Esophagus muscularis mucosa (tissue), 4 donors: Measurements from ENCODE around the gene MLANA. TPM values are rescaled to one million over a fixed set of nuclear protein-coding genes. Genes with fewer than 3 reads are reported as not detected.

Experiments used
- DNase-seq: peaks from one replicate; pipeline ENCODE4 v3.0.0-alpha.2; 2017; ENCODE audit errors: extremely low spot score
- H3K27ac ChIP-seq, 4 donors: fragments of 200-600 bp; sonication (generic); replicated peaks in 1 of 4; 1 replicate in 3 of 4; 2 replicates in 1 of 4; pipeline ENCODE4 v1.5.1; 2016 to 2019; ENCODE audit warnings: mild to moderate bottlenecking in 1 of 4
- H3K27me3 ChIP-seq, 4 donors: fragments of 200-600 bp; sonication (generic); one replicate each; pipeline versions ENCODE4 v1.5.1 to v1.6.0; 2016 to 2019
- H3K36me3 ChIP-seq, 4 donors: fragments of 200-600 bp; sonication (generic); one replicate each; pipeline ENCODE4 v1.5.1; 2016 to 2019
- H3K4me1 ChIP-seq, 4 donors: fragments of 200-600 bp; sonication (generic); one replicate each; pipeline ENCODE4 v1.5.1; 2016 to 2019
- H3K4me3 ChIP-seq, 4 donors: fragments of 200-600 bp; sonication (generic); 1 replicate in 2 of 4; 2 replicates in 2 of 4; pipeline ENCODE4 v1.5.1; 2016 to 2019; ENCODE audit warnings: mild to moderate bottlenecking in 4 of 4, moderate library complexity in 1 of 4
- H3K9me3 ChIP-seq, 4 donors: fragments of 200-600 bp; sonication (generic); 1 replicate in 3 of 4; 2 replicates in 1 of 4; pipeline ENCODE4 v1.5.1; 2016 to 2019
- CTCF ChIP-seq, 3 experiments: fragments of 200-600 bp in 2 of 3; fragments of 450-650 bp in 1 of 3; sonication (generic) in 2 of 3; IDR thresholded peaks; one replicate each; pipeline ENCODE4 v1.5.1; 2017 to 2019; ENCODE audit warnings: antibody characterized with exemption in 3 of 3, mild to moderate bottlenecking in 2 of 3, moderate library complexity in 1 of 3
- EP300 ChIP-seq: sonication (generic); formaldehyde crosslinking; IDR thresholded peaks from one replicate; pipeline ENCODE4 v1.6.1; 2017; ENCODE audit warnings: antibody characterized with exemption
- POLR2A ChIP-seq: fragments of 450-650 bp; IDR thresholded peaks from one replicate; pipeline ENCODE4 v1.6.1; 2017; ENCODE audit warnings: antibody characterized with exemption, moderate library complexity, mild to moderate bottlenecking, low read depth
- POLR2AphosphoS5 ChIP-seq, 2 donors: sonication (generic); formaldehyde crosslinking; IDR thresholded peaks; one replicate each; pipeline ENCODE4 v1.6.1; 2017; ENCODE audit warnings: antibody characterized with exemption in 2 of 2
- WGBS: methylation state at CpG from one replicate; pipeline ENCODE4 v1.1.5; 2018; 5-methylcytosine and 5-hydroxymethylcytosine counted together
- intact Hi-C: fragments of 100-400 bp; cut with DNase I; formaldehyde crosslinking; loops from one replicate; pipeline ENCODE4 v1.15.1; 2023
- total RNA-seq, 4 donors: library from RNA; depleted of rRNA; stranded (reverse); fragments of >200 nt; gene quantifications; one replicate each; pipeline versions ENCODE4 v1.1.0 to v1.2.1, GENCODE V29; 2016

The MLANA gene
- total RNA-seq, 4 donors from 2014 or later, result not detected

- WGBS, result 100% methylated on average over 1 of the region's 1 CpG
- no peak overlapping the region for H3K4me3 ChIP-seq
- H3K4me1 ChIP-seq, result no peaks in the 10 kb centered on the region
- H3K36me3 ChIP-seq, result peaks cover 0 to 21% (median 12%) of the 10 kb centered on the region in 4 donors
- intact Hi-C loops, result no loop called here
- H3K27me3 ChIP-seq, result no peaks in the 10 kb centered on the region
- no peak for DNase-seq
- no peak for TF ChIP-seq CTCF (IDR thresholded peaks at IDR 0.05)
- TF ChIP-seq POLR2AphosphoS5 (IDR thresholded peaks at IDR 0.05), result no peak
- TF ChIP-seq EP300, result no peak
- no peak for TF ChIP-seq POLR2A
- H3K9me3 ChIP-seq, result no peaks in the 10 kb centered on the region
- H3K27ac ChIP-seq, result no peak overlapping the region
These were observed 41.0 kb downstream of the MLANA start for GRCh38 chr9:5931657-5932056.

GRCh38 chr9:5938449-5938848, 47.8 kb downstream of the MLANA start:
- DNase-seq, result no peak
- Histone ChIP-seq H3K4me3 (no peak overlapping the region), H3K27me3 (no peaks in the 10 kb centered on the region), H3K4me1 (no peaks in the 10 kb centered on the region), H3K9me3 (no peaks in the 10 kb centered on the region), H3K27ac (no peak overlapping the region), H3K36me3 (peaks cover 0 to 4% (median 1%) of the 10 kb centered on the region in 4 donors)
- 96% methylated on average over 2 of the region's 2 CpGs for WGBS
- intact Hi-C loops, result no loop called here
- TF ChIP-seq POLR2A, result no peak
- TF ChIP-seq POLR2AphosphoS5 (IDR thresholded peaks at IDR 0.05), result no peak
- TF ChIP-seq CTCF (IDR thresholded peaks at IDR 0.05), result no peak
- TF ChIP-seq EP300, result no peak

GRCh38 chr9:5939530-5939929, 48.8 kb downstream of the MLANA start:
- H3K9me3 ChIP-seq, result no peaks in the 10 kb centered on the region
- TF ChIP-seq POLR2AphosphoS5 (IDR thresholded peaks at IDR 0.05) (no peak), POLR2A (no peak), CTCF (IDR thresholded peaks at IDR 0.05) (no peak), EP300 (no peak)
- H3K36me3 ChIP-seq, result no peaks in the 10 kb centered on the region
- intact Hi-C loops, result no loop called here
- H3K27ac ChIP-seq, result no peak overlapping the region
- H3K4me3 ChIP-seq, result no peak overlapping the region
- DNase-seq, result no peak
- no peaks in the 10 kb centered on the region for H3K27me3 ChIP-seq
- H3K4me1 ChIP-seq, result no peaks in the 10 kb centered on the region

- H3K4me1 ChIP-seq, result no peaks in the 10 kb centered on the region
- no peak for DNase-seq
- WGBS, result 91% methylated on average over 2 of the region's 2 CpGs
- H3K27me3 ChIP-seq, result no peaks in the 10 kb centered on the region
- TF ChIP-seq POLR2AphosphoS5 (IDR thresholded peaks at IDR 0.05) (no peak), EP300 (no peak), CTCF (IDR thresholded peaks at IDR 0.05) (no peak), POLR2A (no peak)
- no peak overlapping the region for H3K4me3 ChIP-seq
- intact Hi-C loops, result no loop called here
- no peak overlapping the region for H3K27ac ChIP-seq
- no peaks in the 10 kb centered on the region for H3K36me3 ChIP-seq
- no peaks in the 10 kb centered on the region for H3K9me3 ChIP-seq
These were observed 50.5 kb downstream of the MLANA start for GRCh38 chr9:5941214-5941613.

- H3K27me3 ChIP-seq, result no peaks in the 10 kb centered on the region
- no peaks in the 10 kb centered on the region for H3K9me3 ChIP-seq
- no peak overlapping the region for H3K27ac ChIP-seq
- peaks cover 0 to 8% (median 1%) of the 10 kb centered on the region in 4 donors for H3K4me1 ChIP-seq
- TF ChIP-seq POLR2A (no peak), EP300 (no peak), CTCF (IDR thresholded peaks at IDR 0.05) (no peak), POLR2AphosphoS5 (IDR thresholded peaks at IDR 0.05) (no peak)
- H3K4me3 ChIP-seq, result no peak overlapping the region
- intact Hi-C loops, result no loop called here
- no peaks in the 10 kb centered on the region for H3K36me3 ChIP-seq
- WGBS, result 96% methylated on average over 1 of the region's 1 CpG
- DNase-seq, result no peak
These were observed 54.4 kb downstream of the MLANA start for GRCh38 chr9:5945112-5945511.
